GM12892 (cell line): ENCODE data around the gene TEX264.

Source experiments
- POLR2A ChIP-seq: IDR thresholded peaks from 2 replicates; pipeline ENCODE4 v1.6.1; 2011; ENCODE audit warnings: low read depth, low read length, control low read depth
- TAF1 ChIP-seq: IDR thresholded peaks from 2 replicates; pipeline ENCODE4 v1.6.1; 2011; ENCODE audit warnings: low read depth, mild to moderate bottlenecking, control low read depth, low read length, borderline replicate concordance

GRCh38 chr3:51679777-51680176 lies 8.7 kb downstream of the TEX264 start:
- TF ChIP-seq POLR2A = no peak
- TF ChIP-seq TAF1 = no peak
